OCI-LY7 (cell line): ENCODE data around the gene MN1.

ENCODE experiments used
- EZH2phosphoT487 ChIP-seq: fragments of 200-600 bp; sonication (generic); IDR thresholded peaks from 2 replicates; pipeline ENCODE4 v1.6.1; 2018; ENCODE audit warnings: low read depth, borderline replicate concordance, mild to moderate bottlenecking, mixed run types, antibody characterized with exemption, low read length, moderate library complexity, mixed read lengths
- TF ChIP-seq, protein P1 (sequence below): fragments of 200-600 bp; sonication (generic); conservative IDR thresholded peaks from 2 replicates; pipeline ENCODE4 v1.5.1; 2014; ENCODE audit warnings: mild to moderate bottlenecking, antibody characterized with exemption, low read length, moderate library complexity, mixed read lengths

DNA sequence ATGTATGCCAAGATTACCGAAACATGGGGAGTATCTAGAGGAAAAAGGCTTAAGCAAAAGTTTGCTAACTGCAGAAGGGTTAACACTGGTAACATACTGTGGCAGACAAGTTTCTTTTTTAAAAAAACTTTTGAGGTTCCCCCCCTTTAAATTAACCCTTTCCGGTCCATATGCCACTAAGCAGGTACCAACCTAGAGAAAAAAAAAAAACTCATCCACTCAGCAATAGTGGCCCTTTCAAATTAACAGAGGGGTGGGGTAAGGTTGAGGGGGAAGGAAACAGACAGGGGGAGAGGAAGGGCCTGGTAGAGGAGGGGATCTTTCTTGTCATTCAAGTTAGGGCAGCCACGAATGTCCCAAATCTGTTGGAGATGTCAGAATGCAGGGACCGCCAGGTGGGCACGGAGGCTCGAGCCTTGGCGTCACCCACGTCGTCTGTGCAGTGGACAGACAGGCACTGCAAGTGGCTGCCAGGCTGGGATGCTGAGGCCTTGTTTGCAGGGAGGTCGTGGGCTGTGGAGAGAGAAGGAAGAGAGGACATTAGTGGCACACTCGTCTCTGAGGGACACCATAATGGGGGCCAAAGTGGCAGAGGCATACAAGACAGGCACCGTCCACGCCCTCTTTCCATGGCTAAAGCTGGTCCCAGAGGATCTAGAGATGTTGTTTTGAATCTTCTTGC is 50.8 kb downstream of the MN1 start:
- TF ChIP-seq, protein P1, sequence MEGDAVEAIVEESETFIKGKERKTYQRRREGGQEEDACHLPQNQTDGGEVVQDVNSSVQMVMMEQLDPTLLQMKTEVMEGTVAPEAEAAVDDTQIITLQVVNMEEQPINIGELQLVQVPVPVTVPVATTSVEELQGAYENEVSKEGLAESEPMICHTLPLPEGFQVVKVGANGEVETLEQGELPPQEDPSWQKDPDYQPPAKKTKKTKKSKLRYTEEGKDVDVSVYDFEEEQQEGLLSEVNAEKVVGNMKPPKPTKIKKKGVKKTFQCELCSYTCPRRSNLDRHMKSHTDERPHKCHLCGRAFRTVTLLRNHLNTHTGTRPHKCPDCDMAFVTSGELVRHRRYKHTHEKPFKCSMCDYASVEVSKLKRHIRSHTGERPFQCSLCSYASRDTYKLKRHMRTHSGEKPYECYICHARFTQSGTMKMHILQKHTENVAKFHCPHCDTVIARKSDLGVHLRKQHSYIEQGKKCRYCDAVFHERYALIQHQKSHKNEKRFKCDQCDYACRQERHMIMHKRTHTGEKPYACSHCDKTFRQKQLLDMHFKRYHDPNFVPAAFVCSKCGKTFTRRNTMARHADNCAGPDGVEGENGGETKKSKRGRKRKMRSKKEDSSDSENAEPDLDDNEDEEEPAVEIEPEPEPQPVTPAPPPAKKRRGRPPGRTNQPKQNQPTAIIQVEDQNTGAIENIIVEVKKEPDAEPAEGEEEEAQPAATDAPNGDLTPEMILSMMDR, result no peak
- no peak for TF ChIP-seq EZH2phosphoT487
